HG02623 (cell line): ENCODE data around the gene TEX29.

Source experiments
- ATAC-seq: cut with Tn5 transposase; IDR thresholded peaks from one replicate; pipeline ENCODE4 v1.9.1; 2021; ENCODE audit warnings: moderate library complexity; ENCODE audit not compliant: unreplicated experiment

TEX29 gene

GRCh38 chr13:111319521-111319920 is 921 bp upstream of the TEX29 start:
- no peak for ATAC-seq

DNA sequence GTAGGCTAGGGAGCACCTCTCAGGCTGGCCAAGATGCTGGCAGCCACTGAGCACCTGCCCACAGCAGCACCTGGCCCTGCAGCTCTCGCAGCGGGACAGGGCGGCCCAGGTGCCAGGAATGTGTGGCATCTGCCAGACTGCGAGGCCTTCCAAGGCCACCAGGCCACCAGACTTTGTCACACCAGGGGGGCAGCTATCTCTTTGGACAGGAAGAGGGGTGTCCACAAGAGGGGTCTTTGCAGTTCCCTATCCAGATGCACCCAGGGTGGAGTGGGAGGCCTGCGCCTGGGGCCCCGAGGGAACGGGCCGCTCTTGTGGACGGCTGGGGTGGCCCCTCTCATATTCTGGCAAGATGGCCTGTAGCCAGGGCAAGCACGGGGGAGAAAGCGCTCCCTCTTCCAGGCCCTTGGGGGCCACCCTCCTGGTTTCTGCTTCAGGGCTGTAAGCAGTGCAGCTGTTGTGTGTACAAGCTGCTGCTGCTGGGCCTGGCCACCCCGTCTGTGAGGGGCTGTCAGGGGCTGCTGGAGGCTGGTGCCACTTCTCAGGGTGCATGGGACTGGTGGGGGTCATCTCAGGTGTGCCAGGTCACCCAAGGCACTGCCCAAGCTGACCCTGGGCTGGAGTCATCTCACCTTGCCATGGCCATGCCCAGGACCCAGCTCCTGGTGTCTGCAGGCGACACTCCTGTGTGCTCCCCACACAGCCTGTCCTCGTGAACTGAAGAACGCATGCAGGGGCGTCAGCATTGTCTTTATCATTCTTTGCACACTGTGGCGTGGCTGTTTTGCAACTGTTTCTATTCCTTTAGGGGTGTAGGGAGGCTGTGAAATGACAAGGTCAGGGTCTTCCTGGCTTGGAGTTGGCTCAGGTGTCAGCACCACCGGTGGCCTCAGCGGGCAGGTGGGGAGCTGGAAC is 1.8 kb downstream of the TEX29 start:
- no peak for ATAC-seq

DNA sequence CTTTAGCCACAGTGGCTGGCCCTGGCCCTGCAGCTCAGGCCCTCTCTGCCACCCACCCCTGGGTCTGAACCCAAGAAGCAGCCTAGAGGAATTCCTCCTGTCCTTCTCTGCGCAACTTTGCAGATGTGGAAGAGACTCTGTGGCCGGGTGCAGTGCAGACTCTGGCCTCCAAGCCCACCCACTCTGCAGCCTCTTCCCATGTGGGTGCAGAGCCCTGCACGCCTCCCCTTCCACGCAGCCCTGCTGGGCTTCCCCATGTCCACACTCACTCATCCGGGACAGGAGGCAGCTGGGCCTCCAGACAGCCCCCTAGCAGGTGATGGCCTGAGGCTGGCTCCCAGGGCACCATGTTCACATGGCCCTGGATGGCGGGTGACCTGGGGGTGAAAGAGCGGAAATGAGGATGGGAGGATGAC is 2.5 kb downstream of the TEX29 start:
- no peak for ATAC-seq

DNA sequence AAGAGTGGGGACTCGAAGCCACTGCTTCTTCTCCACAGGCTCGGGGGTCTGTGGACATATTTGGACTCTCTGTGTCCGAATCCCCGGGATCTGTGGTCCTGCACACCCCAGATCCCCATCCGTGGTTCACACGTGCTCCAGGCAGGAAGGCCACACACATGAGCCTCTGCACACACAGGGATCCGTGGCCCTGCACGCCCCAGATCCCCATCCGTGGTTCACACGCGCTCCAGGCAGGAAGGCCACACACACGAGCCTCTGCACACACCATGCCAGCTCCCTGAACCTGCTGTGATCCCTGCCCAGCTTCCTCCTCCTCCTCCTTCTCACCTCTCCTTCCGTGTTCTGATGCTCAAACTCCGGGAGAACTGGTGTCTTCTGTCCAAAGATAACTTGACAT is 3.1 kb downstream of the TEX29 start:
- no peak for ATAC-seq

DNA sequence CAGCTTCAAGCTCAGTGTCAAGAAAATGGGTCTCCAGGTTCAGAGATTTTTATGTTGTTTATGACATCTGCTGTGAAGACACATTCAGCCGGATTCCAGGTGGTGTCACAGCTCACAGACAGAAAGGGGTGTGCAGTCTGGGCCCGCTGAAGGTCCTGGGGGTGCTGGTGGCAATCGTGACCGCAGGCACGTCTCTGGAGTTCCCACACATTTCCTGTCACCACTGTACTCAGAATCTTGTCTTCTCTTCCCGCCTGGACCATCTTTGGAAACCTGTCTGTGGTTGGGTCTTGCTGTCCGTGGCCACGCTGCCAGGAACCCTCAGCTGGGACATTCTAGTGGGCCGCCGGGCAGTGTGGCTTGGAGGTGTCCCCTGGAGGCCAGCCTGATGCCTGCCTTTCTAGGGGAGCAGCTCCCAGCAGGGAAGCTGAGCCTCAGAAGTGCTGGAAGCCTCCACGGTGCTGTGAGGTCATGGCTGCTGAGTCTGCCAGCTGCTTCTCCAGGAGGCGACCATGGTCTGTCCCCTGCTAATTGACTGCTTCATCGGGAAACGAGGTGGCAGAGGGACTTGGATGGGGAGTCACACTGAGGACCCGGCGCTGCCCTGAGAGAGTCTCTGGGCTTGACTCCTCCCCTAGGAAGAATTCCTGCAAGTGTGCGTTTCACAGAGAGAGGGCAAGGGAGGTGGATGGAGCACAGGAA is 3.7 kb downstream of the TEX29 start:
- no peak for ATAC-seq

DNA sequence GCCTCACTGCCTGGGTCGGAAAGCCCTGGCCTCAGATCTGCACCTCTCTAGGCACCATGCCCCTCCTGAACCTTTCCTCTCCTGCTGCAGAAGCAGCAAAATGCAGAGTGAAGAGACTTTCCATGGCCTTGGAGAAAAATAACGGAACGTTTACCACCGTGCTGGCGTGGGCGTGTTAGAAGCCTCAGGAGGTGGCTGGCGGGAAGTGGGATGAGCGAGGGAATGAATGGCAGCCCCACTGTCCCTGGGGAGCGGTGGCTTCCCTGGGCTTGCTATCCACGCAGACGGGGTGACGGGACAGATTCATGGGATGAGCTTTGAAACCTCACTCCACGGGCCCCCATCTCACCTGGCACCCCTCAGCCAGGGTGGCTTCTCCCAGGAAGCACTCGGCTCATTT is 4.3 kb downstream of the TEX29 start:
- no peak for ATAC-seq

GRCh38 chr13:111325146-111325890 is 4.9 kb downstream of the TEX29 start:
- no peak for ATAC-seq

GRCh38 chr13:111325941-111326620 is 5.6 kb downstream of the TEX29 start:
- ATAC-seq = no peak

- no peak for ATAC-seq
These were observed 6.2 kb downstream of the TEX29 start for GRCh38 chr13:111326621-111326965.

DNA sequence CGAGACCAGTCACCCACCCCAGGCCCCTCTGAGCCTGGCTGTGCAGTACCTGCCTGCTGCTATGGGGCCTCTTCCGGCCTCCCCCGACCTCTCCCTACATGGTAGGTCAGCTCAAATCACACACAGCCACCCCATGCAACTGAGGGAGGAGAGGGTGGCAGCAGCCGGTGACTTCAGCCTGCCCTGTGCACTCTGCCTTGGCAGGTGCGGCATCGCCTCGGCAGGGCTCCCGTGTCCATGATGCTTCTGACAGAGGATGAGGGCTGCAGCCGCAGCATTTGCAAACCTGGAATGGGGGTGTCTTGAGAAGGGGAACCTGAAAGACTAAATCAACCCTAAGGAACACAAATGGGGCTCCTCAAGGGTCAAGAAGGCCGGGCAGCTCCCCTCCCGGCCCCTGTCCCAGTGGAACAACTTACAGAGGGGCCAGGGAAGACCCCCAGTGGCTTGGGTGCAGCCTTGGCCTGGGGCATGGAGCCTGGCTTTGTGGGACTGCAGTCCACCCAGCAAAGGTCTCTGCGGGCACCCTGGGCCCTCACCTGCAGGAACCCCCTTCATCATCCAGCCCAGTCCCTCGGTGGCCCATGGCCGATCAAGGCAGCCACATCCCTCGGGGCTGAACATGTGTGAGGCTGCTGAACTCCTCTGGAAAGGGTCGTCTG is 6.7 kb downstream of the TEX29 start:
- ATAC-seq = no peak

- ATAC-seq = no peak
These were observed 7.5 kb downstream of the TEX29 start for GRCh38 chr13:111327730-111328573.

- no peak for ATAC-seq
These were observed 8.3 kb downstream of the TEX29 start for GRCh38 chr13:111328574-111329410.

- no peak for ATAC-seq
These were observed 9.2 kb downstream of the TEX29 start for GRCh38 chr13:111329641-111330040.

GRCh38 chr13:111330066-111330610 is 9.7 kb downstream of the TEX29 start:
- ATAC-seq = no peak

DNA sequence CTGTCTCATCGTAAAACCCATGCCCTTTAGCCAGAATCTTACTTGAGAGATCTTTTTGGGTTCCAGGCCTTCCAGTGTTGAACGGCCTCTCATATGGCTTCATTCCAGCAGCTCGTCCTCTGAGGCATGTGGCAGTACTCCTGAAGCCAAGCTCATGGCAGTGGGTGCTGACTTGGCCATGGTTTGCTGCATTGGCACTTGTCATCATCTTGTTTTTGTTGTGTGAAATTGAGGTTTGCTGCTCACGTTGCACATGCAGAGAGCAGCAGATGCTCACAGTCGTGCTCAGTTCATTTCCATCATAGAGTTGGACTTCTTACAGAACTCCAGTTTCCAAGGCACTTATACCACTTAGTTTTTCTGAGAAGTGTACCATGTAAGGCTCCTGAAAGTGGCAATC is 14.9 kb downstream of the TEX29 start:
- no peak for ATAC-seq

- no peak for ATAC-seq
These were observed 16.2 kb downstream of the TEX29 start for GRCh38 chr13:111336666-111337065.

GRCh38 chr13:111337206-111337605 is 16.8 kb downstream of the TEX29 start:
- no peak for ATAC-seq

GRCh38 chr13:111337741-111338140 is 17.3 kb downstream of the TEX29 start:
- no peak for ATAC-seq
